NCI-H526 treated with DMSO at 0.1 percent for 48 hours (cell line): ENCODE data around the gene CALCB.

Experiments used
- DNase-seq: peaks from one replicate; lab custom pipeline; 2025; lab: John Stamatoyannopoulos, UW

CALCB gene

GRCh38 chr11:15118431-15118830 lies 45.0 kb downstream of the CALCB start:
- no peak for DNase-seq

- DNase-seq: no peak
Measured at GRCh38 chr11:15119352-15119751, 46.0 kb downstream of the CALCB start.

- DNase-seq: no peak
Measured at GRCh38 chr11:15119826-15120225, 46.4 kb downstream of the CALCB start.

GRCh38 chr11:15123849-15124248 lies 50.5 kb downstream of the CALCB start:
- DNase-seq: no peak

- no peak for DNase-seq
Measured at GRCh38 chr11:15124528-15124927, 51.1 kb downstream of the CALCB start.

GRCh38 chr11:15127341-15127740 lies 53.9 kb downstream of the CALCB start:
- DNase-seq: no peak
